ENCODE measurements around the gene CMTM5. TPM values are rescaled to one million over a fixed set of nuclear protein-coding genes. Genes with fewer than 3 reads are reported as not detected.

The CMTM5 gene
- total RNA-seq, 1 experiment from 2014 or later, result not detected

- POLR2A ChIA-PET, result no interaction called here
Measured at GRCh38 chr14:23359722-23360447, 17.0 kb upstream of the CMTM5 start.

More at GRCh38 chr14:23359722-23360447, 17.0 kb upstream of the CMTM5 start:
- Histone ChIP-seq H3K9me3 (ENCODE audit: control insufficient read depth in 1 of 2, insufficient read depth in 1 of 2, low read depth in 1 of 2, low read length in 2 of 2) (no peaks in the 10 kb centered on the region), H2AFZ (ENCODE audit: low read depth, low read length, poor library complexity, severe bottlenecking) (no peak overlapping the region), H3K9me2 (ENCODE audit: insufficient read depth) (no peaks in the 10 kb centered on the region), H3K36me3 (ENCODE audit: control insufficient read depth in 1 of 2, insufficient read depth in 2 of 2, low read length in 2 of 2) (no peaks in the 10 kb centered on the region), H3K27ac (ENCODE audit: low read depth, low read length) (no peak overlapping the region), H3K4me1 (ENCODE audit: control insufficient read depth in 1 of 2, insufficient read depth in 2 of 2, low read length in 2 of 2) (no peaks in the 10 kb centered on the region), H3K27me3 (ENCODE audit: insufficient read depth, low read length) (0 out of 2 replicates have a peak, but pooled peaks cover 3% of the 10 kb centered on the region), H3K4me2 (ENCODE audit: low read length) (no peak overlapping the region), H3K4me3 (replicated peaks in 1 of 2; ENCODE audit: low read depth in 1 of 2, low read length in 2 of 2) (no peak overlapping the region), H3K79me2 (ENCODE audit: insufficient read depth, low read length) (no peaks in the 10 kb centered on the region), H3K9ac (ENCODE audit: low read length) (no peak overlapping the region), H4K20me1 (ENCODE audit: insufficient read depth) (no peaks in the 10 kb centered on the region)
- no peak for TF ChIP-seq ZBTB33 (IDR thresholded peaks at IDR 0.05; ENCODE audit: extremely low read depth, insufficient replicate concordance, low read length)
- TF ChIP-seq, protein P1, sequence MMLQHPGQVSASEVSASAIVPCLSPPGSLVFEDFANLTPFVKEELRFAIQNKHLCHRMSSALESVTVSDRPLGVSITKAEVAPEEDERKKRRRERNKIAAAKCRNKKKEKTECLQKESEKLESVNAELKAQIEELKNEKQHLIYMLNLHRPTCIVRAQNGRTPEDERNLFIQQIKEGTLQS (IDR thresholded peaks at IDR 0.05), result no peak
- no peak for TF ChIP-seq POLR2AphosphoS5 (IDR thresholded peaks at IDR 0.05; ENCODE audit: low read depth, low read length)
- TF ChIP-seq EGR1 (IDR thresholded peaks at IDR 0.05; ENCODE audit: low read depth), result no peak
- TF ChIP-seq YY1 (IDR thresholded peaks at IDR 0.05; ENCODE audit: extremely low read depth, insufficient replicate concordance, low read depth, low read length), result no peak
- TF ChIP-seq, protein P2, sequence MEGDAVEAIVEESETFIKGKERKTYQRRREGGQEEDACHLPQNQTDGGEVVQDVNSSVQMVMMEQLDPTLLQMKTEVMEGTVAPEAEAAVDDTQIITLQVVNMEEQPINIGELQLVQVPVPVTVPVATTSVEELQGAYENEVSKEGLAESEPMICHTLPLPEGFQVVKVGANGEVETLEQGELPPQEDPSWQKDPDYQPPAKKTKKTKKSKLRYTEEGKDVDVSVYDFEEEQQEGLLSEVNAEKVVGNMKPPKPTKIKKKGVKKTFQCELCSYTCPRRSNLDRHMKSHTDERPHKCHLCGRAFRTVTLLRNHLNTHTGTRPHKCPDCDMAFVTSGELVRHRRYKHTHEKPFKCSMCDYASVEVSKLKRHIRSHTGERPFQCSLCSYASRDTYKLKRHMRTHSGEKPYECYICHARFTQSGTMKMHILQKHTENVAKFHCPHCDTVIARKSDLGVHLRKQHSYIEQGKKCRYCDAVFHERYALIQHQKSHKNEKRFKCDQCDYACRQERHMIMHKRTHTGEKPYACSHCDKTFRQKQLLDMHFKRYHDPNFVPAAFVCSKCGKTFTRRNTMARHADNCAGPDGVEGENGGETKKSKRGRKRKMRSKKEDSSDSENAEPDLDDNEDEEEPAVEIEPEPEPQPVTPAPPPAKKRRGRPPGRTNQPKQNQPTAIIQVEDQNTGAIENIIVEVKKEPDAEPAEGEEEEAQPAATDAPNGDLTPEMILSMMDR (IDR thresholded peaks at IDR 0.05 in 2 of 3, conservative IDR thresholded peaks at IDR 0.05 in 1 of 3; ENCODE audit: borderline replicate concordance in 1 of 3, insufficient read depth in 1 of 3, low read depth in 2 of 3, low read length in 2 of 3), result no peak
- TF ChIP-seq CEBPB (IDR thresholded peaks at IDR 0.05; ENCODE audit: low read depth), result no peak
- no peak for TF ChIP-seq JUND (IDR thresholded peaks at IDR 0.05)
- TF ChIP-seq, protein P3, sequence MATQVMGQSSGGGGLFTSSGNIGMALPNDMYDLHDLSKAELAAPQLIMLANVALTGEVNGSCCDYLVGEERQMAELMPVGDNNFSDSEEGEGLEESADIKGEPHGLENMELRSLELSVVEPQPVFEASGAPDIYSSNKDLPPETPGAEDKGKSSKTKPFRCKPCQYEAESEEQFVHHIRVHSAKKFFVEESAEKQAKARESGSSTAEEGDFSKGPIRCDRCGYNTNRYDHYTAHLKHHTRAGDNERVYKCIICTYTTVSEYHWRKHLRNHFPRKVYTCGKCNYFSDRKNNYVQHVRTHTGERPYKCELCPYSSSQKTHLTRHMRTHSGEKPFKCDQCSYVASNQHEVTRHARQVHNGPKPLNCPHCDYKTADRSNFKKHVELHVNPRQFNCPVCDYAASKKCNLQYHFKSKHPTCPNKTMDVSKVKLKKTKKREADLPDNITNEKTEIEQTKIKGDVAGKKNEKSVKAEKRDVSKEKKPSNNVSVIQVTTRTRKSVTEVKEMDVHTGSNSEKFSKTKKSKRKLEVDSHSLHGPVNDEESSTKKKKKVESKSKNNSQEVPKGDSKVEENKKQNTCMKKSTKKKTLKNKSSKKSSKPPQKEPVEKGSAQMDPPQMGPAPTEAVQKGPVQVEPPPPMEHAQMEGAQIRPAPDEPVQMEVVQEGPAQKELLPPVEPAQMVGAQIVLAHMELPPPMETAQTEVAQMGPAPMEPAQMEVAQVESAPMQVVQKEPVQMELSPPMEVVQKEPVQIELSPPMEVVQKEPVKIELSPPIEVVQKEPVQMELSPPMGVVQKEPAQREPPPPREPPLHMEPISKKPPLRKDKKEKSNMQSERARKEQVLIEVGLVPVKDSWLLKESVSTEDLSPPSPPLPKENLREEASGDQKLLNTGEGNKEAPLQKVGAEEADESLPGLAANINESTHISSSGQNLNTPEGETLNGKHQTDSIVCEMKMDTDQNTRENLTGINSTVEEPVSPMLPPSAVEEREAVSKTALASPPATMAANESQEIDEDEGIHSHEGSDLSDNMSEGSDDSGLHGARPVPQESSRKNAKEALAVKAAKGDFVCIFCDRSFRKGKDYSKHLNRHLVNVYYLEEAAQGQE (IDR thresholded peaks at IDR 0.05; ENCODE audit: low read depth), result no peak
- no peak for TF ChIP-seq FOSL1 (IDR thresholded peaks at IDR 0.05; ENCODE audit: low read depth)
- no peak for TF ChIP-seq CBX3 (IDR thresholded peaks at IDR 0.05; ENCODE audit: low read depth)
- TF ChIP-seq ZFX (IDR thresholded peaks at IDR 0.05), result no peak
- TF ChIP-seq EZH2 (IDR thresholded peaks at IDR 0.05), result no peak
- TF ChIP-seq POLR2A (IDR thresholded peaks at IDR 0.05; ENCODE audit: borderline replicate concordance, extremely low read depth, insufficient read depth, insufficient read length), result no peak
- CTCF ChIA-PET, result interaction anchor here (0.7 to 2.8 kb wide), 9 partner anchors 14 to 291 kb away, joined by 3 to 14 read pairs (median 5); partner anchors contain the start of genes HOMEZ and PABPN1
- DNase-seq (ENCODE audit: low read depth, low spot score) (no peak), ATAC-seq (no peak)
- BruUV-seq (replicated peaks), result no TSS peak
- RAD21 ChIA-PET (ENCODE audit: low non-redundant PET in 1 of 2, low total read pairs in 2 of 2, uncharacterized antibody in 2 of 2, unreplicated experiment in 2 of 2), result interaction anchor here in 1 of 2 experiments (0.9 to 1.6 kb wide), 2 partner anchors 20 to 33 kb away, joined by 3 to 6 read pairs; no protein-coding TSS in a partner anchor
- intact Hi-C loops (cut with micrococcal nuclease), result no loop called here

Measured in HCT116 (cell line).